Bronchial epithelial cell (primary cell): ENCODE measurements around the gene COQ10A. TPM values are rescaled to one million over a fixed set of nuclear protein-coding genes. Genes with fewer than 3 reads are reported as not detected.

Source experiments
- DNase-seq: peaks from one replicate; pipeline ENCODE4 v3.0.0-alpha.2; 2010; ENCODE audit warnings: low read depth
- FAIRE-seq: peaks from 2 replicates; lab custom pipeline; 2011; peaks lifted over from hg19 to GRCh38; lab: Jason Lieb, UNC
- H3K27me3 ChIP-seq: 2 replicates; pipeline ENCODE4 v1.5.1; 2011; ENCODE audit warnings: low read length; ENCODE audit not compliant: control insufficient read depth, insufficient read depth
- H3K36me3 ChIP-seq: 2 replicates; pipeline ENCODE4 v1.5.1; 2011; ENCODE audit warnings: low read length; ENCODE audit not compliant: control insufficient read depth, insufficient read depth
- H3K4me3 ChIP-seq: 2 replicates; pipeline ENCODE4 v1.5.1; 2011; ENCODE audit warnings: mild to moderate bottlenecking, low read depth, low read length, control low read depth
- total RNA-seq: library from RNA; depleted of rRNA; stranded (reverse); fragments of >200 nt; gene quantifications from 2 replicates; pipeline ENCODE4 v1.2.1, GENCODE V29; 2014
- TF ChIP-seq, protein P1 (sequence below): IDR thresholded peaks from 2 replicates; pipeline ENCODE4 v1.5.1; 2011; ENCODE audit warnings: mild to moderate bottlenecking, moderate library complexity, low read length, control low read depth, inconsistent platforms; ENCODE audit not compliant: insufficient read depth, severe bottlenecking

The COQ10A gene
- total RNA-seq, 1 donor from 2014 or later = 5.3 TPM

DNA sequence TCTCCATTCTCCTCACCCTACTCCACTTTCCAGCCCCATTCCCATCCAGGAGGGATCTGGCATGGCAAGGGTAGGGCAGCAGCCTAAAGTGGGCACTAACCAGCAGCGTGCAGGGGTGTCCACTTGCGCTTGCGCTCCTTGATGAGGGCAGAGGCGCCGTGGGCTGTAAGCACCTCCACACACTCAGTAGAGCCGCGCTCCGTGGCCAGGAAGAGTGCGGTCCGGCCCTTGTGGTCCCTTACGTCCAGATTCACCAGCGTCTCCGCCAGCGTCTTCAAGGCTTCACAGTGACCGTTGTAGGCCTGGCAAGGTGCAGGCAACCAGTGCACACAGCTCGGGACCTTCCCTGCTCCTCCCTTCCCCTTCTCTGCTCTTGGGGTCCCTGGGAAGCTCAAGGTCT lies 18.8 kb upstream of the COQ10A start:
- Histone ChIP-seq H3K4me3 (no peak overlapping the region), H3K27me3 (no peaks in the 10 kb centered on the region), H3K36me3 (peaks cover 51% of the 10 kb centered on the region)
- FAIRE-seq (no peak), DNase-seq (no peak)
- TF ChIP-seq, protein P1, sequence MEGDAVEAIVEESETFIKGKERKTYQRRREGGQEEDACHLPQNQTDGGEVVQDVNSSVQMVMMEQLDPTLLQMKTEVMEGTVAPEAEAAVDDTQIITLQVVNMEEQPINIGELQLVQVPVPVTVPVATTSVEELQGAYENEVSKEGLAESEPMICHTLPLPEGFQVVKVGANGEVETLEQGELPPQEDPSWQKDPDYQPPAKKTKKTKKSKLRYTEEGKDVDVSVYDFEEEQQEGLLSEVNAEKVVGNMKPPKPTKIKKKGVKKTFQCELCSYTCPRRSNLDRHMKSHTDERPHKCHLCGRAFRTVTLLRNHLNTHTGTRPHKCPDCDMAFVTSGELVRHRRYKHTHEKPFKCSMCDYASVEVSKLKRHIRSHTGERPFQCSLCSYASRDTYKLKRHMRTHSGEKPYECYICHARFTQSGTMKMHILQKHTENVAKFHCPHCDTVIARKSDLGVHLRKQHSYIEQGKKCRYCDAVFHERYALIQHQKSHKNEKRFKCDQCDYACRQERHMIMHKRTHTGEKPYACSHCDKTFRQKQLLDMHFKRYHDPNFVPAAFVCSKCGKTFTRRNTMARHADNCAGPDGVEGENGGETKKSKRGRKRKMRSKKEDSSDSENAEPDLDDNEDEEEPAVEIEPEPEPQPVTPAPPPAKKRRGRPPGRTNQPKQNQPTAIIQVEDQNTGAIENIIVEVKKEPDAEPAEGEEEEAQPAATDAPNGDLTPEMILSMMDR = no peak

DNA sequence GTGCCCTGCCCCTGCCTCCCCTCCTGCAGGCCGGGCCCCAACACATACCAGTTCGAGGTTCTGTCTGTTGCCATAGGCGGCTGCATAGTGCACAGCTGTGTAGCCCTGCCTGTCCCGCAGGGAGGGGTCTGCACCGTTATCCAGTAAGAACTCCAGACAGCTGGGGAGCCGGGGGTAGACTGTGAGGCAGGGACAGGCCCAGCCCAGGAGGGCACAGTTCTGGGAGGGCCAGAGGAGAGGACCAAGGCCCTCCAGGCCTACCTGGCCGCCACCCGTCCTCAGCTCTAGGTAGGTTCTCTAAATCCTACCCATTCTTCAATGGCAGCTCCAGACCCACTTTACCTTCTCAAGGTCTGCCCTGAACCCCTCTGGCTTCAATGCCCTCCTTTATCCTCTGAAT lies 18.0 kb upstream of the COQ10A start:
- FAIRE-seq (no peak), DNase-seq (no peak)
- no peaks in the 10 kb centered on the region for H3K27me3 ChIP-seq
- peaks cover 55% of the 10 kb centered on the region for H3K36me3 ChIP-seq
- no peak overlapping the region for H3K4me3 ChIP-seq
- TF ChIP-seq, protein P1 = no peak

DNA sequence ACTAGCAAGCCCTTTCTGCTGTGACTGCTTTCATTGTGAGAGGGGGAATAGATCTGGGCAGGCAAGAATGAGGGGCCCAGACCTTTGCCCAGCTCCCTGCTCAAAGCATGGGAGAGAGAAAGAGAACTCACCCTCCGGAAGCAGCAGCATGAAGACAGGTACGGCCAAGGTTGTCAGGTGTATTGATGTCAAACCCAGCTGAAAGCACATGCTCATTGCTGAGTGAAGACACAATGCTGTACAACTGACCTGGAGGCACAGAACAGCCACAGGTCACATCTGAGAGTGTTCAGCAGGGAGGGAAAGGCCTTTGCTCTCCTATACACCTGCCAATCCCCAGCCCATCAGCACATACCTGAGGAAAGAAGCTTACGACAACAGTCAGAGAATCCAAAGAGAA lies 14.1 kb upstream of the COQ10A start:
- H3K36me3 ChIP-seq = peaks cover 50% of the 10 kb centered on the region
- DNase-seq = no peak
- H3K27me3 ChIP-seq = no peaks in the 10 kb centered on the region
- H3K4me3 ChIP-seq = no peak overlapping the region
- no peak for FAIRE-seq
- TF ChIP-seq, protein P1 = no peak

DNA sequence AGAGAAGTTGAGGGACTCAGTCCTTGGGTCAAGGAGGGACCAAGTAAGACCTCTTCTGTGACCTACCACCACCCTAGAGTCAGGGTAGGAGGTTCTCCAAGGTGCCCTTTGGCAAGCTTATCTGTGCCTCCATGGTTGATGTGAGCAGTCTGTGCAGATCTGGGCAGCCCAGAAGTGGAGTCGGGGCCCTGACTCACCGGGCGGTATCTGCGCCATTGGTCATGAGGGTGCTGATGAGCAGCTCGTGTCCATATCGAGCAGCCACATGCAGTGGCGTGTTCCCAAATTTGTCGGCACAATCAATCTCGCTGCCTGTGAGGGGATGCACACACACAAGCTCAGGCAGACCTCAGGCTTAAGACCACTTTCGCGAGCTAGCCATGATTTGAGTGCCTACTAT lies 13.7 kb upstream of the COQ10A start:
- no peak for FAIRE-seq
- Histone ChIP-seq H3K36me3 (peaks cover 45% of the 10 kb centered on the region), H3K27me3 (no peaks in the 10 kb centered on the region), H3K4me3 (no peak overlapping the region)
- DNase-seq = no peak
- TF ChIP-seq, protein P1 = no peak

DNA sequence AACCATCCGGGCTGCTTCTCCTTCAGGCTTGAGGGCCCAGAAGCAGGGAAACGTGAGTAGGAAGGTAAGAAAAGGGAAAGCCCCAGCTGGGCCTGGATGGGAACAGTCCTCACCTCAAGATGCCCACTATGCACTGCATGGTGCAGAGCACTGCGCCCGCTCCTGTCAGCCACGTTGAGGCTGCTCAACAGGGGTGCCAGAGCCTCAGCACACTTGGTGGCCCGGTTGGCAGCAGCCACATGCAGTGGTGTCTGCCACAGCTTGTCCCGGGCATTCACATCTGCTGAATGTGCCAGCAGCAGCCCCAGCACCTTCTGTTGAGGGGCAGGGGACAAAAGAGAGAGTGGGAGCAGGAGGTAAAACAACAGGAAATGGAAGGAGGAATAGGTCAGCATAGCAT lies 11.1 kb upstream of the COQ10A start:
- DNase-seq = no peak
- H3K36me3 ChIP-seq = peaks cover 35% of the 10 kb centered on the region
- FAIRE-seq = no peak
- no peaks in the 10 kb centered on the region for H3K27me3 ChIP-seq
- no peak overlapping the region for H3K4me3 ChIP-seq
- TF ChIP-seq, protein P1 = no peak

DNA sequence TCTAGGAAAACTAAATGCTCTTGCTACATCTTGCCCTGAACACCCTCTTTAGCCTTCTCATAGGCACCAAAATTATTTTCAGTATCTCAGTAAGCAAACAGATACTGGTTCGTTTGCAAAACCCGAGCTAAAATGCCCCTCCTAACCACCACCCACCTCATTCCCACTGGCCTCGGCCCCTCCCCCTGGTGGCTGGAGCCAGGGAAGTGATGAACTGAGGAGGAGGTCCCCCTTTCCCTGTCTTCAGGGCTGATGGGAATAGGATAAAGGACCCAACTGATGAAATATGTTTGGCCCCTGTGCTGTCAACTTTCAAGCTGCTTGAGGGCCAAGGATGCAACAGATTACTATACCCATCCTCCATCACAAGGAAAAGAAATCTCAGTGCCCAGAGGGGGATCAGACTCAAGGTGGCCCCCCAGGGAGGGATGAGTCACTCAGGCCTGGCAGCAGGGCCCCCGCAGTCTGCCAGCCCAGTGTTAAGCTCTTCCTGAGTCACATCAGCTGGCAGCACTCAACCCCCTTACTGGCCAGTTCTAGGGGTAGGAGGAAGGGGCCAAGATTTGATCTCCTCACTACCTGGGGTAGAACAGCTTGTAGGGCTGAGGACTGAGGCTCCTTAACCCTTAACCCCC lies 10.3 kb upstream of the COQ10A start:
- Histone ChIP-seq H3K27me3 (no peaks in the 10 kb centered on the region), H3K36me3 (peaks cover 35% of the 10 kb centered on the region), H3K4me3 (no peak overlapping the region)
- TF ChIP-seq, protein P1 = no peak
- DNase-seq = no peak
- no peak for FAIRE-seq
